Mammary epithelial cell (primary cell): ENCODE measurements around the gene PAGR1.

ENCODE experiments used
- CTCF ChIP-seq, 2 donors: IDR thresholded peaks in 1 of 2; conservative IDR thresholded peaks in 1 of 2; 2 replicates each; pipeline ENCODE4 v1.5.1; 2011 to 2012; ENCODE audit warnings: inconsistent platforms in 2 of 2, low read length in 2 of 2, mild to moderate bottlenecking in 2 of 2, control low read depth in 1 of 2, low read depth in 1 of 2; ENCODE audit not compliant: insufficient read depth in 1 of 2; ENCODE audit errors: extremely low read depth in 1 of 2
- EZH2 ChIP-seq: IDR thresholded peaks from 2 replicates; pipeline ENCODE4 v1.6.1; 2012; ENCODE audit warnings: low read length, inconsistent platforms, borderline replicate concordance

- TF ChIP-seq CTCF (conservative IDR thresholded peaks at IDR 0.05 in 1 of 2, IDR thresholded peaks at IDR 0.05 in 1 of 2; ENCODE audit: extremely low read depth in 1 of 2, insufficient read depth in 1 of 2, low read depth in 1 of 2, low read length in 2 of 2): peak in 1 of 2 donors; percentile 33
- TF ChIP-seq EZH2: no peak
Observed at GRCh38 chr16:29862383-29862883, 46.5 kb downstream of the PAGR1 start.
